Esophagus muscularis mucosa (tissue), 3 donors: ENCODE data around the gene RSRC1.

ENCODE experiments used
- CTCF ChIP-seq, 3 experiments: fragments of 200-600 bp in 2 of 3; fragments of 450-650 bp in 1 of 3; sonication (generic) in 2 of 3; IDR thresholded peaks; one replicate each; pipeline ENCODE4 v1.5.1; 2017 to 2019; ENCODE audit warnings: antibody characterized with exemption in 3 of 3, mild to moderate bottlenecking in 2 of 3, moderate library complexity in 1 of 3
- POLR2A ChIP-seq: fragments of 450-650 bp; IDR thresholded peaks from one replicate; pipeline ENCODE4 v1.6.1; 2017; ENCODE audit warnings: antibody characterized with exemption, moderate library complexity, mild to moderate bottlenecking, low read depth
- POLR2AphosphoS5 ChIP-seq, 2 donors: sonication (generic); formaldehyde crosslinking; IDR thresholded peaks; one replicate each; pipeline ENCODE4 v1.6.1; 2017; ENCODE audit warnings: antibody characterized with exemption in 2 of 2

DNA sequence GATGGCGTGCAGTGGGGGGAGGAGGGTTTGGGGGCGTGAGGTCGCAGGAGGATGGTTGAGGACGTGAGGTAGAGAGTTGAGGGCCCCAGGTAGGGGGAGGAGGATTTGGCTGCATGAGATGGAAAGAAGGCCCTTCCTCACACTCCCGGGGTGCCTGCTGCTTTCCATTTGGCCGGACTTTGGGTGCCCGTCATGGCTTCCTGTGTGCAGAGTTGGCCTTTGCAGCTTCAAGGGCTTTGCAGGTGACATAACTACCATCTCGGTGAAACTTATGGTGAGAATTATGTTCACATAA is 462.8 kb downstream of the RSRC1 start:
- TF ChIP-seq CTCF (IDR thresholded peaks at IDR 0.05) (no peak), POLR2AphosphoS5 (IDR thresholded peaks at IDR 0.05) (no peak), POLR2A (no peak)
